ENCODE data around the gene ZNF333. TPM values are rescaled to one million over a fixed set of nuclear protein-coding genes. Genes with fewer than 3 reads are reported as not detected.
A peak's percentile ranks its signal among the peaks of the same experiment; 100 is the strongest.
"Not testable (repeated sequence)": the region's sequence is repeated elsewhere in the genome, so short reads cannot be mapped to it uniquely, and the experiment has no call there.

ZNF333 gene
- total and polyA plus RNA-seq, 3 experiments from 2014 or later, result 9.3 to 10.5 (median 10.0) TPM

GRCh38 chr19:14770944-14771839 is 81.3 kb downstream of the ZNF333 start:
- H3K4me3 Mint-ChIP-seq, result no peak overlapping the region
- no peak overlapping the region for H3K27ac Mint-ChIP-seq
- ChIA-PET POLR2A (no interaction called here), CTCF (no interaction called here)
- no peaks in the 10 kb centered on the region for H3K9me3 Mint-ChIP-seq
- DNase-seq, result no peak
- H3K4me3 ChIP-seq (ENCODE audit: low read length), result no peak overlapping the region
- H3K4me1 Mint-ChIP-seq, result peaks cover 2 to 5% (median 4%) of the 10 kb centered on the region in 3 donors
- no peaks in the 10 kb centered on the region for H3K4me1 ChIP-seq (ENCODE audit: insufficient read depth, low read length)
- H3K9me3 ChIP-seq (ENCODE audit: low read length), result no peaks in the 10 kb centered on the region
- no peak overlapping the region for H3K27ac ChIP-seq (ENCODE audit: low read depth, low read length)
- H3K27me3 ChIP-seq (ENCODE audit: insufficient read depth, low read length, poor library complexity, severe bottlenecking), result no peaks in the 10 kb centered on the region
- H3K27me3 Mint-ChIP-seq, result peaks cover 22 to 37% of the 10 kb centered on the region in 2 donors
- H3K36me3 ChIP-seq (ENCODE audit: insufficient read depth, low read length), result no peaks in the 10 kb centered on the region
- H3K36me3 Mint-ChIP-seq, result no peaks in the 10 kb centered on the region

GRCh38 chr19:14772467-14772866 is 82.6 kb downstream of the ZNF333 start:
- no peaks in the 10 kb centered on the region for H3K36me3 Mint-ChIP-seq
- H3K27ac Mint-ChIP-seq, result no peak overlapping the region
- H3K9me3 Mint-ChIP-seq, result no peaks in the 10 kb centered on the region
- H3K36me3 ChIP-seq (ENCODE audit: insufficient read depth, low read length), result no peaks in the 10 kb centered on the region
- no peak overlapping the region for H3K27ac ChIP-seq (ENCODE audit: low read depth, low read length)
- H3K9me3 ChIP-seq (ENCODE audit: low read length), result no peaks in the 10 kb centered on the region
- H3K4me1 Mint-ChIP-seq, result peaks cover 2 to 6% (median 5%) of the 10 kb centered on the region in 3 donors
- no peak overlapping the region for H3K4me3 ChIP-seq (ENCODE audit: low read length)
- H3K27me3 ChIP-seq (ENCODE audit: insufficient read depth, low read length, poor library complexity, severe bottlenecking), result no peaks in the 10 kb centered on the region
- H3K27me3 Mint-ChIP-seq, result peaks cover 24 to 42% of the 10 kb centered on the region in 2 donors
- no peaks in the 10 kb centered on the region for H3K4me1 ChIP-seq (ENCODE audit: insufficient read depth, low read length)
- no peak for DNase-seq
- ChIA-PET CTCF (no interaction called here), POLR2A (no interaction called here)
- H3K4me3 Mint-ChIP-seq, result no peak overlapping the region

- Mint-ChIP-seq H3K9me3 (no peaks in the 10 kb centered on the region), H3K36me3 (peaks cover 0 to 2% (median 0%) of the 10 kb centered on the region in 3 donors), H3K4me3 (no peak overlapping the region), H3K4me1 (peaks cover 2 to 6% (median 5%) of the 10 kb centered on the region in 3 donors), H3K27me3 (peaks cover 29 to 42% of the 10 kb centered on the region in 2 donors), H3K27ac (no peak overlapping the region)
- ChIA-PET CTCF (no interaction called here), POLR2A (no interaction called here)
- H3K36me3 ChIP-seq (ENCODE audit: insufficient read depth, low read length), result no peaks in the 10 kb centered on the region
- H3K4me3 ChIP-seq (ENCODE audit: low read length), result no peak overlapping the region
- DNase-seq, result no peak
- H3K9me3 ChIP-seq (ENCODE audit: low read length), result no peaks in the 10 kb centered on the region
- H3K27ac ChIP-seq (ENCODE audit: low read depth, low read length), result no peak overlapping the region
- H3K27me3 ChIP-seq (ENCODE audit: insufficient read depth, low read length, poor library complexity, severe bottlenecking), result no peaks in the 10 kb centered on the region
- H3K4me1 ChIP-seq (ENCODE audit: insufficient read depth, low read length), result no peaks in the 10 kb centered on the region
Observed at GRCh38 chr19:14772995-14773394, 83.1 kb downstream of the ZNF333 start.

DNA sequence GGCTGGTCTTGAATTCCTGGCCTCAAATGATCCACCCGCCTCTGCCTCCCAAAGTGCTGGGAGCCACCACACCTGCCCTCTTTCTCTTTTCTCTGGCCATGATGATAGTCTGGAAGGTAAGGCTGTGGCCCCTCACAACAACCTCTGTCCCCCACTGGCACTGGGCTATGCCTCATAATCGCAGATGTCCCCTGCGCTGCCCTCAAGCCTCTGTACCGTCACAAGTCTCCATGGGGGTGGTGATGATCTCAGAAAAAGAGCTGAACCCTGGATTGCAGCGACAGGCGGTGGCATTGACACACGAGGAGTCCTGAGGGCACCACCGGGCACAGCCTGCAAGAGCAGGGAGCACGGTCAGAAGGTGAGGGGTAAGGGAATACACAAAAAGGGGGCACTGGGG is 83.9 kb downstream of the ZNF333 start:
- CTCF ChIA-PET; H3K4me3 Mint-ChIP-seq; H3K36me3 ChIP-seq (ENCODE audit: insufficient read depth, low read length); H3K36me3 Mint-ChIP-seq; H3K4me1 Mint-ChIP-seq; DNase-seq; H3K4me3 ChIP-seq (ENCODE audit: low read length); H3K27ac ChIP-seq (ENCODE audit: low read depth, low read length); H3K4me1 ChIP-seq (ENCODE audit: insufficient read depth, low read length); H3K9me3 ChIP-seq (ENCODE audit: low read length); H3K9me3 Mint-ChIP-seq; POLR2A ChIA-PET; H3K27me3 ChIP-seq (ENCODE audit: insufficient read depth, low read length, poor library complexity, severe bottlenecking): not testable (repeated sequence)
- peak overlapping the region in 1 of 8 donors; percentile 18 for H3K27ac Mint-ChIP-seq
- peaks cover 29 to 40% of the 10 kb centered on the region in 2 donors for H3K27me3 Mint-ChIP-seq

GRCh38 chr19:14774373-14774772 is 84.5 kb downstream of the ZNF333 start:
- Histone ChIP-seq H3K27ac (ENCODE audit: low read depth, low read length) (no peak overlapping the region), H3K4me1 (ENCODE audit: insufficient read depth, low read length) (no peaks in the 10 kb centered on the region), H3K36me3 (ENCODE audit: insufficient read depth, low read length) (no peaks in the 10 kb centered on the region), H3K27me3 (ENCODE audit: insufficient read depth, low read length, poor library complexity, severe bottlenecking) (no peaks in the 10 kb centered on the region), H3K9me3 (ENCODE audit: low read length) (no peaks in the 10 kb centered on the region), H3K4me3 (ENCODE audit: low read length) (no peak overlapping the region)
- Mint-ChIP-seq H3K27ac (no peak overlapping the region), H3K36me3 (peaks cover 0 to 2% (median 0%) of the 10 kb centered on the region in 3 donors), H3K9me3 (no peaks in the 10 kb centered on the region), H3K27me3 (peaks cover 29 to 47% of the 10 kb centered on the region in 2 donors), H3K4me3 (no peak overlapping the region), H3K4me1 (peaks cover 2 to 6% (median 5%) of the 10 kb centered on the region in 3 donors)
- CTCF ChIA-PET, result no interaction called here
- POLR2A ChIA-PET, result no interaction called here
- no peak for DNase-seq

GRCh38 chr19:14775326-14775725 is 85.5 kb downstream of the ZNF333 start:
- H3K36me3 Mint-ChIP-seq; H3K9me3 ChIP-seq (ENCODE audit: low read length); DNase-seq; CTCF ChIA-PET; H3K4me3 ChIP-seq (ENCODE audit: low read length); H3K4me1 Mint-ChIP-seq; H3K36me3 ChIP-seq (ENCODE audit: insufficient read depth, low read length); POLR2A ChIA-PET; H3K27me3 ChIP-seq (ENCODE audit: insufficient read depth, low read length, poor library complexity, severe bottlenecking); H3K4me1 ChIP-seq (ENCODE audit: insufficient read depth, low read length); H3K9me3 Mint-ChIP-seq: not testable (repeated sequence)
- Mint-ChIP-seq H3K27me3 (peaks cover 26 to 45% of the 10 kb centered on the region in 2 donors), H3K4me3 (peak overlapping the region in 1 of 7 donors; percentile 12), H3K27ac (peak overlapping the region in 1 of 8 donors; percentile 39)
- peak overlapping the region; percentile 43 for H3K27ac ChIP-seq (ENCODE audit: low read depth, low read length)

GRCh38 chr19:14775869-14776586 is 86.2 kb downstream of the ZNF333 start:
- Mint-ChIP-seq H3K36me3 (peaks cover 0 to 2% (median 0%) of the 10 kb centered on the region in 3 donors), H3K27ac (no peak overlapping the region), H3K4me1 (peaks cover 2 to 6% (median 5%) of the 10 kb centered on the region in 3 donors), H3K4me3 (peak overlapping the region in 4 of 7 donors; percentile 5 to 60 (median 36)), H3K9me3 (no peaks in the 10 kb centered on the region), H3K27me3 (peaks cover 26 to 47% of the 10 kb centered on the region in 2 donors)
- Histone ChIP-seq H3K36me3 (ENCODE audit: insufficient read depth, low read length) (no peaks in the 10 kb centered on the region), H3K4me1 (ENCODE audit: insufficient read depth, low read length) (no peaks in the 10 kb centered on the region), H3K4me3 (ENCODE audit: low read length) (no peak overlapping the region), H3K9me3 (ENCODE audit: low read length) (no peaks in the 10 kb centered on the region), H3K27me3 (ENCODE audit: insufficient read depth, low read length, poor library complexity, severe bottlenecking) (no peaks in the 10 kb centered on the region), H3K27ac (ENCODE audit: low read depth, low read length) (peak overlapping the region; percentile 43)
- ChIA-PET CTCF (no interaction called here), POLR2A (interaction anchor here (0.6 kb wide), 1 partner anchor 11 kb away, joined by 3 read pairs; no protein-coding TSS in a partner anchor)
- DNase-seq, result no peak

- H3K4me3 ChIP-seq (ENCODE audit: low read length); CTCF ChIA-PET; H3K27ac Mint-ChIP-seq; H3K4me1 ChIP-seq (ENCODE audit: insufficient read depth, low read length); H3K27me3 ChIP-seq (ENCODE audit: insufficient read depth, low read length, poor library complexity, severe bottlenecking); H3K4me3 Mint-ChIP-seq; H3K36me3 Mint-ChIP-seq; H3K9me3 ChIP-seq (ENCODE audit: low read length); DNase-seq; H3K27ac ChIP-seq (ENCODE audit: low read depth, low read length); H3K4me1 Mint-ChIP-seq; H3K36me3 ChIP-seq (ENCODE audit: insufficient read depth, low read length); H3K9me3 Mint-ChIP-seq; POLR2A ChIA-PET: not testable (repeated sequence)
- H3K27me3 Mint-ChIP-seq, result peaks cover 27 to 42% of the 10 kb centered on the region in 2 donors
Observed at GRCh38 chr19:14777645-14778044, 87.8 kb downstream of the ZNF333 start.

Data from CD8-positive, alpha-beta memory T cell (primary cell).